ENCODE data around the gene C10orf120.

C10orf120 gene

DNA sequence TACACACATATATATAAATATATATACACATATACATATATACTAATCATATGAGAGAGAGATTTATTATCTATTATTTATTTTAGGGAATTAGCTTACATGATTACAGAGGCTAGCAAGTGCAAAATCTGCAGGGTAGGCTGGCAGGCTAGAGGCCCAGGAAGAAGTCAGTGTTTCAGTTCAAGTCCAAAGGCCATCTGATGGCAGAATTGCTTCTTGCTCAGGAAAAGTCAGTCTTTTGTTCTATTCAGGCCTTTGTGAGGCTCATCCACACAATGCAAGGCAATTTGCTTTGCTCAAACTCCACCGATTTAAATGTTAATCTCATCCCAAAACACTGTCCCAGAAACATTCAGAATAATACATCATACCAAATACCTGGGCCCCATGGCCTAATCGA is 2.6 kb upstream of the C10orf120 start:
- no peak for DNase-seq

GRCh38 chr10:122701652-122702051 is 2.0 kb upstream of the C10orf120 start:
- DNase-seq: no peak

- no peak for DNase-seq
Measured at GRCh38 chr10:122696687-122697086, 3.0 kb downstream of the C10orf120 start.

GRCh38 chr10:122692744-122693143 is 6.9 kb downstream of the C10orf120 start:
- no peak for DNase-seq

DNA sequence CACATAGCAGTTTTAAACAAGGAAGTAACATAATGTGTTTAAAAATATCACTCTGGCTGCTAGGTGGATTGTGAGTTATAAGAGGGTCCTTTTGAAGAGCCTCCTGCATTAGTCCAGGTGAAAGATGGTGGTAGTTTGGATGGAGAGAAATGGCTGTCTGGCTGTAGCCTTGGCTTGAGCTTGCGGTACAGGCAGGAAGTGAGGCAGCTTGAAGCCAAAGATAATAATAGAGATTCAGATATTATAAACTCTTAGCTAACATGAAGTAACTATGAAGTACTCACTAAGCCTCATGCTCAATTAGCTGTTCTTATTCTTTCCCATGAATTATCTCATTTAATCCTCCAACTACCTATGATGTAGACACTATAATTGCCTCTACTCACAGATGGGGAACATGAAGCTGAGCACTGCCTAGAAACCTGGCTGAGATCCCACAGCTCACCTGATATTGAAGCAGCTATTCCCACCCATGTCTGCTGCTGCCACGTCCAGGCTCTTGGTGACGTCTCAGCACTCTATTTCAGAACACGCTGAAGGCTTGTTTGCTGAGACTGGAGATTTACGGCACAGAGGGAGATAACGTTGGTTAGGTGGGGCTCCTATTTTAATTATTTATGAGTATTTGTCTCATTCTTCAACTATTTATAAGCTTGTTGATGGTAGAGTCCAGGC is 10.4 kb downstream of the C10orf120 start:
- no peak for DNase-seq

- no peak for DNase-seq
Measured at GRCh38 chr10:122688293-122688989, 11.2 kb downstream of the C10orf120 start.

DNA sequence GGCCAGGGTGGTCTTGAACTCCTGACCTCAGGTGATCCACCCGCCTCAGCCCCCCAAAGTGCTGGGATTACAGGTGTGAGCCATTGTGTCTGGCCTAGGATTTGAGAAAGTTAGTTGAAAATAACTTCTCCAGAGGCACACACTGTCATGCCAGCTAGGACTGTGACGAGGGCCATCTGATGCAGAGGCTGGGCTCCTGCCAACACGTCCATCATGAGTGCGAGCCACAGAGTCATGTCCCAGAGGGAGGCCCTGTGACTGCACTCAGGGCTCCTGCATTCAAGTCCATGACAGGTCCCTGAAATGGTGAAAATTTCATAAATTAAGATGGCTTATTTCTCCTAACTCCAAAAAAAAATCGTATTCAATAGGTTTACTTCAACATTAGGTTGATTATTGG is 17.1 kb downstream of the C10orf120 start:
- DNase-seq: no peak

DNA sequence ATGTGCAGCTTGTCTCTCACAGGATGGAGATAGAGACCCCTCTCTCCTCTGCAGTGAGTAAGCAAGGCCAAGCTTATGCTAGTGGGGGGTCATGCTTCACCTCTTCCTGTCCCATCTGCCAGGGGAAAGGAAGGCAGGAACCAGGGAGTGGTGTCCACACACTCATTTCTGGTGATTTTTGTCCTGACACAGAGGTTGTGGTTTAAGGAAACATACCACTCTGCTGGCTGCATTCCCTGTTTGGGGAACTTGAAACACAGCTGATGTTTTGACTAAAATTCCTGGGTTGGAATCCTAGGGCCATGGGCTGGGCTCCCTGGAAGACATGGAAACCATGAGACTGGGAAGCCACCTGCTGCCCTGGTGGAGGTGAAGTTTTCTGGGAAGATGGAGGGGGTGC is 21.4 kb downstream of the C10orf120 start:
- no peak for DNase-seq

DNA sequence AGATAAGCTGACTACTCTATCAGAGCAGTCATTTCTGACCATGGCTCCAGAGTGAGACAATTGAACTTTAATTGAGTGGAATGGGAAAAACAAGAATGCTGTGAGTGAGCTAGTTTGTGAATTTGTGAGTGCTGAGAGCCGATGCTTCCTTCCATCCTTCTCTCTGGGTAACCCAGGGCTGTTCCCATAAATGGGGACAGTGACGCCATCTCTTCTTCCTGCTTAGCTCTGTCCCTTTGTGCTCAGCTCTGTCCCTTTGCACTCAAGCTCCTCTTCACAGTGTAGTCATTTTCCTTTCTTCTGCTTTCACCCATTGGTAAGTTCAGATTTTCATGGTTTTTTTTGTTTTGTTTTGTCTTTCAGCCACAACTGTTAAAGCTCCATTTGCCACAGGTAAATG is 24.4 kb downstream of the C10orf120 start:
- DNase-seq: no peak

DNA sequence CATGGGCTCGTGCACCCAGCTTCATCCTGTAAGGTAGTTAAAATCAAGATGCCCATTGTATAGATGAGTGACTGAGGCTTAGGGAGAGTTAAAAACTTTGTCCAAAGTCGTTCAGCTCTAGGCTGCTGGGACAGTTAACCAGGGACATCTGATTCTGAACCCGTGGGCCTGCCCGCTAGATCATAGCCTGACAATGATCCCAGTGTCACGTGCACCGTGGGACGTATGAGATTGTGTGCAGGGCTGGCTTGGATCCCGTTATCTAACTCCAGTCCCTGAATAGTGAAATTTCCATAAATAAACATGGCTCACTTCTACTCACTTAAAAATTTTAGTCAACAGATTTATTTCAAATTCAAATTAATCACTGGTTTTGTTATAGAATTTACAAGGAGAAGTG is 24.9 kb downstream of the C10orf120 start:
- DNase-seq: no peak

- DNase-seq: no peak
Measured at GRCh38 chr10:122673731-122674130, 25.9 kb downstream of the C10orf120 start.

DNA sequence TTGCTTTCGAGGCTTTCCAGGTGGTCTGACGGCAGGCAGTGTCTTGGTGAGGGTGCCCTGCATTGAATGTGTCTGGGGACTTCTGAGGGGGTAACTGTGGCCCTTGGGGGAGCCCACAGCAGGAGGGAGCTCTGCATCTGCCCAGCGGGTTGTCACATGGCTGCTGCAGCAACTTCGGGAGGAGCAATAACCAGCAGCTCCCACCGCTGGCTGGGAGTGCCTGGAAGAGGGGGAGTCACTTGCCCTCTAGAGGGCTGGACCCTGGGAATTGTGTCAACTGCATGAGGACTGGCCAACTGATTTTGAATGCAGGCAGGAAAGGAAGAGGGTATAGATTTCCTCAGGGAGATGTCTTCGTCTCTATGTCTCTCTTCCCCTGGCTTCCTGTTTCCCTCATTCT is 26.4 kb downstream of the C10orf120 start:
- DNase-seq: no peak

DNA sequence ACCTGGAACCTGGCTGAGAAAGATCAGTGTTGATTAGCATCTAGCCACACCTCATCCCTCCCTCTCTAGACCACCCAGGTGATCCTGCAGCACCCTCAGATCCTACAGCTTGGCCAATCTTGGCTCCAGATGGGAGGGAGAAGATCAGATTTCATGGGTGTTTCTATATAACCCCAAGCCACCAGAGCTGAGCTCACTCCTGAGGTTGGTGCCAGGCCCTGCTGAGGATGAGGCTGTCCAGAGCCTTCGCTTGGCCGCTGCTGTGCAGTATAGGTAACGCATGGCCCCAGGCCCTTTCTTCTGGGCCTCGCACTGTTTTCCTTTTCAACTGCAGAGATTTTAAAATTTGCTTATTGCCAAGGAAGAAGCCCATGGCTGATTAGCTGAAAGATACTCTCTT is 27.0 kb downstream of the C10orf120 start:
- DNase-seq: no peak

DNA sequence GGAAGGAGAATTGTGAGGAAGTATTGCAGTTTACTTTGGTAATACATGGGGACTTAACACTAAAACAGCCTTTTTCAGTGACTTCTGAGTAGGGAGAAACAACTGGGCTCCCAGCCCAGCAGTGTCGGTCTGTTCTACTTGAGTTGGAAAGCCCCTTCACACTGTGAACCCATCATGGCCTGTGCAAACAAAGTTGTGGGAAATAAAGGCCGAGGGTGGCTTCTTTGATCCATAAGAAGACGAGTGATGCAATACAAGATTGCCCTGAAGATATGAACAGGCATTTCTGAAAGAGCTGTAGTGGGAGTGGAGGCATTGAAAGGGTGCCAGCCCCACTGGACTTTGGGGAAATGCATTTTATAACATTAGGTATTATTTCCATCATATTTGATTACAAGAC is 28.3 kb downstream of the C10orf120 start:
- DNase-seq: no peak

DNA sequence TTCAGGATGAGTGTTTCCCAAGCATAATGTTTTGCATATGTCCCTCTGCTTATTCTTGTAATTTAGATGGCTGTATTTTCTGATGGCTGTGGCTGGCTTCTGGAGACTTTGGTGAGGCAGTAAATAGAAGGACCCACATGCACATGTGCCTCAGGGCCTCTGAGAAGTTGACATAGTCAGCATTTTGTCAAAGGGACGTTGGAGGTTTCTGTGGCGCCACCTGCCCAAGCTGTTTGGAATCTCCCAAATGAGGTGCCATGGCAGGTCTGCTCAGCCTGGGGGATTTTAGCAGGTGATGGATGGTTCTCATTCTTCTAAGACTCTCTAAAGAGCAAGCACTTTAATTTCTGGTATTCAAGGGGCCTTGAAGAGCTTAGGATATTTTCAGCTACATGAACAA is 29.8 kb downstream of the C10orf120 start:
- no peak for DNase-seq

GRCh38 chr10:122669045-122669444 is 30.6 kb downstream of the C10orf120 start:
- DNase-seq: no peak

DNA sequence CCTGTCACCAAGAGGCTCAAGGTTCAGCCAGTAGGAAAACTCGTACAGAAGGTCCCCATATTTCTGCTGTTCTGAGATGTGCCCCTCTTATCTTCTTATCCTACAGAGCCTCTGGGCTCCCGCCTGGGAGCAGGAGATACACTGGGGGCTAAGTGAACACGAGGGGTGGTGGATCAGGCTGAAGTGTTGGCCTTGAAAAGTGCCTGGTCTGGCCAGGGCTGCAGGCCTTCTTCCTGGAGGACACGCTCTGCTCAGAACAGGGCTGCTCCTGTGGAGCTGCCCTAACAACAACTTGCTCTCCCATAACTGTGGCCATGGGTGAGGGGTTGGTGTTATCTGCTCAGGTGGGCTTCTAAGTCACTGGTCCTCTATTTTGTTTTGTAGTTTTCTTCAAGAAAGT is 33.7 kb downstream of the C10orf120 start:
- DNase-seq: no peak

GRCh38 chr10:122665329-122665860 is 34.3 kb downstream of the C10orf120 start:
- no peak for DNase-seq

DNA sequence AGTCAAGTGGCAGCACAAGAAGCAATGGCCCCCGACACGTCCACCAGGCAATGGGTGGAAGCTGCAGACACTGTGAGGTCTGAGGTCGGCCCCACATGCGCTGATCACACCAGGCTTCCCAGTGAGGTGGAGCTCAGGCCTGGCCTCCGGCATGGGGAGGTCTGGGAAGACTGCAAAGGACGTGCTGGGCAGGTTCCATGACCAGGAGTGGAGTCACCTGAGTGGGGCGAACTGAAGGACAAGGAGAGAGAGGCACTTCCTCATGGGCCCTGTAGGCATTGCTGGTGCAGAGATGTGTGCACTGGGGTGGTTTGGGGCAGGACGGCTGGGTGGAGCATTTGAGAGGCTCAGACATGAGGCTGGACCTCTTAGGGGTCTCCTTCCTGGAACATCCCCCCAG is 35.1 kb downstream of the C10orf120 start:
- DNase-seq: no peak

DNA sequence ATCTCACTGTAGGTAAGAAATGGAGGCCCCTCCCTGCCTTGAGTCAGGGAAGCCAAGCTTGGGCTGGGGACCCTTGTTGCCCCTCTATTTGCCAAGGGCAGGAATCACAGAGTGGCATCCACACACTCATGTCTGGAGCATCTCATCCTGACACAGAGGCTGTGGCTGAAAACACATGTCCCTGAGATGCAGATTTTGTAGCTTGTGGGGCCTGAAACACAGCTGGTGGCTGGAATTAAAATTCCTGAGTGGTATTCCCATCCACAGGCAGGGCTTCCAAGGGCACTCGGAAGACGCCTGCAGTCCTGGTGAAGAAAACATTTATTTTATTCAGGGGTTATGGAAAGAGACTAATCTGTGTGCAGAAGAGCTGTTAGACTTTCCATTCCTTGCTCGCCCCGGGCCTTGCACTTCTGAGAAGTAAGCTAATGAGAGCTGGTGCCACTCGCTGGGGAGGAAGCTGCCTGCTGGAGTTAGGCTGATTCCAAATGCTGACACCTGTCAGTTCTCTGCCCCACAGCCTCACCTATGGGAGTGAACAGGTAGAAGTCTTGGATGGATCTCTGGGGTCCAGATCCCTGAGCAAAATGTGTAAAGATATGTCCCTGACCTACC is 36.0 kb downstream of the C10orf120 start:
- no peak for DNase-seq

DNA sequence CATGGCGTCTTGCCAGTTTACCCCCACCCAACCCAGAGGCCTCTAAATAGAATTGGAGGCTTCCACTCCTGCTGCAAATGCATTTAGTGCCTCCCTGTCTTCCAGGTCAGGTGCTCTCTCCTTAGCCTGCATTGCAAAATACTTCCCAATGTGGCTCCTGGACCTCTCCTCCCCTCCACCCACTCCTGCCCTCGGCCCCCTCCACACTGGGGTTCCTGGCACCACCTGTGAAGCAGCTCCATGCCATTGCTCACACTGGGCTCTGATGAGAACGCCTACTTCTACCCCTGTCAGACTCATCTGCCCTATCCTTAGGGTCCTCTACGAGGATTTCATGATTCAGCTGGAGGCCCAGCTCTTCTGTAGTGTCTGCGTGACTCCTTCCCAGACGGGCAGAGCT is 37.4 kb downstream of the C10orf120 start:
- DNase-seq: no peak

DNA sequence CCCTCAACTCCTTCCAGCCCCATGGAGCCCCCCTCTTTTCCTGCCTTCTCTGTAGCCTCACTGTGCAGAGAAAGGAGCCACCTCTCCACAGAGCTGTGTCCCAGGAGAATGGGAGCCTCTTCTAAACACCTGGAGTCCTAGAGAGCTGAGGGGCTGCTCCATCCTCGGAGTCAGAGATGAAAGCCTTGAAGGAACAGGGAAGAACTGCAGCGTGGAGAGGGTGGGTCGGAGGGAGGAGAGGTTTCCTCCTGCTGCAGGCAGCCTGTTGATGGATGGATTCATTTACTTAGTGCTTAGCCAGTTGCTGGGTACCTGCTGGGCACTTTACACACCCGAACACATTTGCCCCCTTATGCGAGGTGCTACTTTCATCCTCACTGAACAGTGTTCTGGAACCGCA is 39.0 kb downstream of the C10orf120 start:
- DNase-seq: no peak

- DNase-seq: no peak
Measured at GRCh38 chr10:122659651-122660050, 40.0 kb downstream of the C10orf120 start.

GRCh38 chr10:122659126-122659525 is 40.5 kb downstream of the C10orf120 start:
- DNase-seq: no peak
